Measurements from ENCODE around the gene LPAR3.

DNA sequence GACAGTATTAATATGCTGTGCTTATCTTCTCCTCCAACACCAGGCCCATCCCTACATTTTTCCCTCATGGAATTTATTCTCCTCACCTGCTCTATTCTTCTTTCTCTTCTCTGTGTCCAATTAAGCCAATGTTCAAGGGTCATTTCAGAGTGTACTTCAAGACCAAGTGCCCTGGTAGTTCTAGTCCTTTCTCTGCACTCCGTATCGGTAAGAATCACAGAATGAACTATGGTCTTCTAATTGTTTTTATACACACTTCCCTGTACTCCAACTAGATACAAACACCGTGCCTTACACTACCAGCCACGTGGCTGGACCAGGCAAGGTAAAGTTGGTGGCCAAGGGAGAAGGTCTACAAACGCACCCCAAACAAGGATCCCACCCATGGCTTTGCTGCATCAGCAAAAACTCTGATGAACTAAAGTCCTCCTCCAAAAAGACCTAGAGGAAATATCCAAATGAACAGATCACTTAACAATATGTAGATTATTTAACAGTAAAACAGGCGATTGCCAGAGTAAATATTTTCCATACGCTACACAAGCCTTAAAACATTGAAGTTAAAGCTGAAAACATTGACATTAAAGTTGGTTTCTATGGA, 40.1 kb upstream of the LPAR3 start:
- TF ChIP-seq, protein P1, sequence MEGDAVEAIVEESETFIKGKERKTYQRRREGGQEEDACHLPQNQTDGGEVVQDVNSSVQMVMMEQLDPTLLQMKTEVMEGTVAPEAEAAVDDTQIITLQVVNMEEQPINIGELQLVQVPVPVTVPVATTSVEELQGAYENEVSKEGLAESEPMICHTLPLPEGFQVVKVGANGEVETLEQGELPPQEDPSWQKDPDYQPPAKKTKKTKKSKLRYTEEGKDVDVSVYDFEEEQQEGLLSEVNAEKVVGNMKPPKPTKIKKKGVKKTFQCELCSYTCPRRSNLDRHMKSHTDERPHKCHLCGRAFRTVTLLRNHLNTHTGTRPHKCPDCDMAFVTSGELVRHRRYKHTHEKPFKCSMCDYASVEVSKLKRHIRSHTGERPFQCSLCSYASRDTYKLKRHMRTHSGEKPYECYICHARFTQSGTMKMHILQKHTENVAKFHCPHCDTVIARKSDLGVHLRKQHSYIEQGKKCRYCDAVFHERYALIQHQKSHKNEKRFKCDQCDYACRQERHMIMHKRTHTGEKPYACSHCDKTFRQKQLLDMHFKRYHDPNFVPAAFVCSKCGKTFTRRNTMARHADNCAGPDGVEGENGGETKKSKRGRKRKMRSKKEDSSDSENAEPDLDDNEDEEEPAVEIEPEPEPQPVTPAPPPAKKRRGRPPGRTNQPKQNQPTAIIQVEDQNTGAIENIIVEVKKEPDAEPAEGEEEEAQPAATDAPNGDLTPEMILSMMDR (IDR thresholded peaks at IDR 0.05) = no peak
- no peak for TF ChIP-seq POLR2A (IDR thresholded peaks at IDR 0.05; ENCODE audit: low read length)
